H1 (cell line): ENCODE results near the gene FHL5. TPM values are rescaled to one million over a fixed set of nuclear protein-coding genes. Genes with fewer than 3 reads are reported as not detected.

Experiments
- CTCF ChIA-PET: fragments of 300-600 bp; sonication (Branson Sonifier 250); formaldehyde crosslinking; loops from one replicate; lab custom pipeline; 2021; ENCODE audit not compliant: partially characterized antibody; lab: Charles Lee
- POLR2A ChIA-PET: fragments of 300-600 bp; sonication (Branson Sonifier 250); formaldehyde crosslinking; loops from one replicate; lab custom pipeline; 2021; ENCODE audit warnings: inconsistent platforms; ENCODE audit not compliant: partially characterized antibody; lab: Charles Lee
- DNase-seq, 2 experiments: peaks; one replicate each; pipeline versions ENCODE4 v3.0.0 to v3.0.0-alpha.2; 2010 to 2022; ENCODE audit warnings: low spot score in 2 of 2, low read depth in 1 of 2, mixed read lengths in 1 of 2
- FAIRE-seq: peaks from 2 replicates; lab custom pipeline; 2011; peaks lifted over from hg19 to GRCh38; lab: Jason Lieb, UNC
- H2AFZ ChIP-seq: 2 replicates; pipeline ENCODE4 v1.8.1; 2012; ENCODE audit warnings: low read length, inconsistent platforms
- H2AK5ac ChIP-seq: 2 replicates; pipeline ENCODE4 v1.6.1; 2013; ENCODE audit warnings: low read depth, low read length
- H2BK120ac ChIP-seq: replicated peaks from 2 replicates; pipeline ENCODE3; 2013; ENCODE audit warnings: low read depth, low read length, inconsistent platforms
- H2BK12ac ChIP-seq: 2 replicates; pipeline ENCODE4 v1.6.1; 2013; ENCODE audit warnings: low read depth, low read length
- H2BK15ac ChIP-seq: 2 replicates; pipeline ENCODE4 v1.6.1; 2013; ENCODE audit warnings: low read length
- H2BK20ac ChIP-seq: 2 replicates; pipeline ENCODE4 v1.6.1; 2013; ENCODE audit warnings: low read length
- H2BK5ac ChIP-seq: 2 replicates; pipeline ENCODE4 v1.6.1; 2013; ENCODE audit warnings: low read depth, low read length
- H3K14ac ChIP-seq: 2 replicates; pipeline ENCODE4 v1.6.1; 2013; ENCODE audit warnings: inconsistent platforms; ENCODE audit not compliant: insufficient read length
- H3K18ac ChIP-seq: 2 replicates; pipeline ENCODE4 v1.6.1; 2013; ENCODE audit warnings: low read length; ENCODE audit errors: extremely low read depth
- H3K23ac ChIP-seq: 2 replicates; pipeline ENCODE4 v1.6.1; 2013; ENCODE audit warnings: inconsistent platforms; ENCODE audit not compliant: insufficient read length
- H3K23me2 ChIP-seq: 2 replicates; pipeline ENCODE4 v1.6.1; 2013; ENCODE audit warnings: low read depth, low read length
- H3K27ac ChIP-seq: 2 replicates; pipeline ENCODE4 v1.6.1; 2011; ENCODE audit warnings: low read depth, low read length, inconsistent platforms
- H3K27me3 ChIP-seq, 4 experiments: replicated peaks in 1 of 4; 1 replicate in 1 of 4; 2 replicates in 3 of 4; pipeline versions ENCODE4 v1.6.1 to v1.8.1; 2011 to 2013; ENCODE audit warnings: low read length in 3 of 4, mild to moderate bottlenecking in 3 of 4, inconsistent platforms in 2 of 4, mixed read lengths in 2 of 4, moderate library complexity in 1 of 4; ENCODE audit not compliant: control insufficient read depth in 3 of 4, insufficient read depth in 3 of 4; ENCODE audit errors: extremely low read depth in 1 of 4
- H3K36me3 ChIP-seq, 4 experiments: 2 replicates each; pipeline versions ENCODE4 v1.6.1 to v1.8.1; 2011 to 2013; ENCODE audit warnings: mild to moderate bottlenecking in 4 of 4, low read length in 3 of 4, moderate library complexity in 2 of 4, control low read depth in 1 of 4, inconsistent platforms in 1 of 4; ENCODE audit not compliant: insufficient read depth in 4 of 4, control insufficient read depth in 2 of 4
- H3K4ac ChIP-seq: replicated peaks from 2 replicates; pipeline ENCODE3; 2013; ENCODE audit warnings: low read length, low read depth, mixed read lengths, inconsistent platforms; ENCODE audit not compliant: insufficient read length
- H3K4me1 ChIP-seq, 4 experiments: replicated peaks in 1 of 4; 1 replicate in 1 of 4; 2 replicates in 3 of 4; pipeline versions ENCODE4 v1.6.1 to v1.8.1; 2011 to 2013; ENCODE audit warnings: low read length in 3 of 4, inconsistent platforms in 2 of 4, mixed read lengths in 1 of 4; ENCODE audit not compliant: insufficient read depth in 4 of 4, control insufficient read depth in 3 of 4
- H3K4me2 ChIP-seq, 2 experiments: 2 replicates each; pipeline versions ENCODE4 v1.6.1 to v1.8.1; 2011 to 2013; ENCODE audit warnings: low read depth in 2 of 2, low read length in 2 of 2, control low read depth in 1 of 2, inconsistent platforms in 1 of 2, mild to moderate bottlenecking in 1 of 2; ENCODE audit not compliant: insufficient read depth in 1 of 2
- H3K4me3 ChIP-seq, 4 experiments: fragments of 200-600, 300-600 bp in 1 of 4; sonication (generic), shearing (Covaris generic), sonication (Bioruptor Twin) in 1 of 4; 2 replicates each; pipeline versions ENCODE4 v1.5.1 to v1.8.1; 2011 to 2016; ENCODE audit warnings: low read length in 4 of 4, low read depth in 3 of 4, control low read depth in 2 of 4, inconsistent platforms in 2 of 4, mild to moderate bottlenecking in 2 of 4, mixed read lengths in 1 of 4, moderate library complexity in 1 of 4; ENCODE audit not compliant: insufficient read depth in 2 of 4; ENCODE audit errors: extremely low read depth in 1 of 4
- H3K56ac ChIP-seq: replicated peaks from 2 replicates; pipeline ENCODE3; 2013; ENCODE audit warnings: low read depth, mild to moderate bottlenecking, mixed read lengths, low read length, inconsistent platforms; ENCODE audit not compliant: insufficient read length
- H3K79me1 ChIP-seq: 2 replicates; pipeline ENCODE4 v1.6.1; 2013; ENCODE audit warnings: low read depth, low read length, control low read depth
- H3K79me2 ChIP-seq, 2 experiments: 2 replicates each; pipeline versions ENCODE4 v1.6.1 to v1.8.1; 2012 to 2013; ENCODE audit warnings: low read length in 2 of 2, mild to moderate bottlenecking in 2 of 2, inconsistent platforms in 1 of 2; ENCODE audit not compliant: insufficient read depth in 2 of 2, control insufficient read depth in 1 of 2
- H3K9ac ChIP-seq, 4 experiments: replicated peaks in 1 of 4; 1 replicate in 1 of 4; 2 replicates in 3 of 4; pipeline versions ENCODE4 v1.6.1 to v1.8.1; 2011 to 2013; ENCODE audit warnings: low read depth in 3 of 4, low read length in 3 of 4, control low read depth in 2 of 4, mild to moderate bottlenecking in 2 of 4, moderate library complexity in 2 of 4, inconsistent platforms in 1 of 4; ENCODE audit errors: extremely low read depth in 1 of 4
- H3K9me3 ChIP-seq, 2 experiments: 2 replicates each; pipeline versions ENCODE4 v1.6.1 to v1.8.1; 2012 to 2013; ENCODE audit warnings: mild to moderate bottlenecking in 2 of 2, moderate library complexity in 2 of 2, control low read depth in 1 of 2, inconsistent platforms in 1 of 2, low read depth in 1 of 2, low read length in 1 of 2, mixed read lengths in 1 of 2; ENCODE audit not compliant: insufficient read depth in 2 of 2
- H4K20me1 ChIP-seq, 2 experiments: replicated peaks in 1 of 2; 2 replicates each; pipeline versions ENCODE3 to v1.8.1; 2011 to 2013; ENCODE audit warnings: inconsistent platforms in 2 of 2, low read length in 2 of 2, mild to moderate bottlenecking in 1 of 2; ENCODE audit not compliant: insufficient read depth in 2 of 2, control insufficient read depth in 1 of 2
- H4K5ac ChIP-seq: 2 replicates; pipeline ENCODE4 v1.6.1; 2013; ENCODE audit warnings: low read length, low read depth, mixed read lengths, inconsistent platforms; ENCODE audit not compliant: insufficient read length
- H4K8ac ChIP-seq: 2 replicates; pipeline ENCODE4 v1.8.0; 2013; ENCODE audit warnings: mild to moderate bottlenecking, moderate library complexity, low read length, inconsistent platforms; ENCODE audit not compliant: insufficient read depth; ENCODE audit errors: extremely low read depth
- H4K91ac ChIP-seq: replicated peaks from 2 replicates; pipeline ENCODE3; 2013; ENCODE audit warnings: low read length, mixed read lengths, inconsistent platforms; ENCODE audit not compliant: insufficient read length
- ATF2 ChIP-seq: IDR thresholded peaks from 2 replicates; pipeline ENCODE4 v1.6.1; 2012; ENCODE audit warnings: low read length, inconsistent platforms
- ATF3 ChIP-seq: IDR thresholded peaks from 2 replicates; pipeline ENCODE4 v1.6.1; 2011; ENCODE audit warnings: low read depth, mild to moderate bottlenecking, low read length; ENCODE audit not compliant: insufficient read depth
- CBX5 ChIP-seq: fragments of 300-800, 300-1000 bp; sonication (generic); IDR thresholded peaks from 2 replicates; pipeline ENCODE4 v1.7.1; 2016; ENCODE audit warnings: antibody characterized with exemption, low read length, low read depth
- GABPA ChIP-seq: IDR thresholded peaks from 2 replicates; pipeline ENCODE4 v1.6.1; 2011; ENCODE audit warnings: mild to moderate bottlenecking, low read length, moderate library complexity, borderline replicate concordance; ENCODE audit not compliant: insufficient read depth
- MAX ChIP-seq: IDR thresholded peaks from 2 replicates; pipeline ENCODE4 v1.6.1; 2012; ENCODE audit warnings: inconsistent platforms
- PHF8 ChIP-seq: fragments of 200-600 bp; sonication (generic); conservative IDR thresholded peaks from 2 replicates; pipeline ENCODE4 v1.7.1; 2012; ENCODE audit warnings: low read depth, mild to moderate bottlenecking, inconsistent platforms, low read length, moderate library complexity
- WGBS, 2 experiments: shearing (Covaris generic) in 1 of 2; methylation state at CpG; one replicate each; pipeline versions ENCODE4 v1.1.6 to v1.1.7; 2013 to 2015; ENCODE audit warnings: low lambda C conversion rate in 2 of 2, mixed read lengths in 2 of 2, inconsistent platforms in 1 of 2, low coverage in 1 of 2, missing lambda C conversion rate in 1 of 2; ENCODE audit not compliant: insufficient replicate concordance in 2 of 2, insufficient coverage in 1 of 2, insufficient read length in 1 of 2; ENCODE audit errors: extremely low coverage in 1 of 2, missing lambda C conversion rate in 1 of 2; 5-methylcytosine and 5-hydroxymethylcytosine counted together
- polyA plus RNA-seq, 7 experiments: library from polyadenylated mRNA; depleted of rRNA in 3 of 7; stranded (reverse) in 5 of 7; unstranded in 2 of 7; fragments of >200 nt in 5 of 7; fragments of 200-250 nt in 2 of 7; gene quantifications; 1 replicate in 5 of 7; 2 replicates in 1 of 7; 4 replicates in 1 of 7; pipeline versions ENCODE4 v1.2.1 to v1.2.3, GENCODE V29; 2011 to 2013; ENCODE audit warnings: missing spikeins in 2 of 7, mixed read lengths in 2 of 7
- total RNA-seq: library from RNA; stranded (reverse); fragmentation: NEBNext Ultra II Directional; extraction: Animal tissue kit (Norgen Biotek cat#: 25700); gene quantifications from 2 replicates; pipeline ENCODE4 v1.2.1, GENCODE V29; 2021

FHL5 gene
- total and polyA plus RNA-seq, 2 of the 8 experiments (the other 6 are each of a cell fraction or from before 2014, with no cell fraction given) = not detected

GRCh38 chr6:96521306-96521643 is 41.7 kb upstream of the FHL5 start:
- H4K91ac ChIP-seq = no peak overlapping the region
- no peak overlapping the region for H3K23ac ChIP-seq
- no peak overlapping the region for H2AK5ac ChIP-seq
- peak overlapping the region; percentile 74; the same call in 1 of the 2 replicates for H2BK5ac ChIP-seq
- no peak overlapping the region for H2BK12ac ChIP-seq
- no peak overlapping the region; the same call in 1 of the 2 replicates for H2AFZ ChIP-seq
- H3K9ac ChIP-seq = peak overlapping the region; percentile 77 to 97 (median 89)
- H3K4me2 ChIP-seq = peak overlapping the region; percentile 79 to 83
- no peak overlapping the region for H4K8ac ChIP-seq
- peaks cover 0 to 7% (median 2%) of the 10 kb centered on the region in 4 experiments; a peak in 2 of 7 replicates for H3K4me1 ChIP-seq
- no peaks in the 10 kb centered on the region for H3K27me3 ChIP-seq
- no peaks in the 10 kb centered on the region; the same call in 1 of the 2 replicates for H3K23me2 ChIP-seq
- H3K56ac ChIP-seq = peak overlapping the region; percentile 86
- peak overlapping the region; percentile 86 for H4K5ac ChIP-seq
- H3K14ac ChIP-seq = no peak overlapping the region
- H2BK15ac ChIP-seq = no peak overlapping the region
- peak overlapping the region; percentile 6; the same call in 1 of the 2 replicates for H3K18ac ChIP-seq
- TF ChIP-seq GABPA = no peak
- no peak for TF ChIP-seq PHF8
- no peak for TF ChIP-seq ATF2
- TF ChIP-seq ATF3 = no peak
- no peak for TF ChIP-seq CBX5
- TF ChIP-seq MAX = no peak
- H3K4ac ChIP-seq = peak overlapping the region; percentile 57
- H3K4me3 ChIP-seq = peak overlapping the region; percentile 78 to 96 (median 90)
- H3K27ac ChIP-seq = peak overlapping the region; percentile 89
- peaks cover 0 to 6% (median 1%) of the 10 kb centered on the region in 4 experiments; a peak in 3 of 8 replicates for H3K36me3 ChIP-seq
- DNase-seq (no peak), FAIRE-seq (no peak)
- H3K9me3 ChIP-seq = no peaks in the 10 kb centered on the region
- peaks cover 0 to 14% of the 10 kb centered on the region in 2 experiments; a peak in 2 of 4 replicates for H3K79me2 ChIP-seq
- ChIA-PET CTCF (interaction anchor here (0.7 kb wide), 1 partner anchor 626 kb away, joined by 3 read pairs; no protein-coding TSS in a partner anchor), POLR2A (interaction anchor here (0.9 to 1.8 kb wide), 3 partner anchors 10 to 390 kb away, joined by 3 to 5 read pairs (median 3); no protein-coding TSS in a partner anchor)
- 2% methylated on average over 8 of the region's 8 CpGs; no CpG with 5 or more reads in 1 of the 2 experiments for WGBS, 2 experiments
- no peaks in the 10 kb centered on the region for H3K79me1 ChIP-seq
- H4K20me1 ChIP-seq = no peaks in the 10 kb centered on the region
- no peak overlapping the region for H2BK20ac ChIP-seq
- peak overlapping the region; percentile 29 for H2BK120ac ChIP-seq
